ENCODE data around the gene HMGXB3. TPM values are rescaled to one million over a fixed set of nuclear protein-coding genes. Genes with fewer than 3 reads are reported as not detected.

The HMGXB3 gene
- total and polyA plus RNA-seq, 8 donors, result 27.5 to 53.3 (median 41.7) TPM

DNA sequence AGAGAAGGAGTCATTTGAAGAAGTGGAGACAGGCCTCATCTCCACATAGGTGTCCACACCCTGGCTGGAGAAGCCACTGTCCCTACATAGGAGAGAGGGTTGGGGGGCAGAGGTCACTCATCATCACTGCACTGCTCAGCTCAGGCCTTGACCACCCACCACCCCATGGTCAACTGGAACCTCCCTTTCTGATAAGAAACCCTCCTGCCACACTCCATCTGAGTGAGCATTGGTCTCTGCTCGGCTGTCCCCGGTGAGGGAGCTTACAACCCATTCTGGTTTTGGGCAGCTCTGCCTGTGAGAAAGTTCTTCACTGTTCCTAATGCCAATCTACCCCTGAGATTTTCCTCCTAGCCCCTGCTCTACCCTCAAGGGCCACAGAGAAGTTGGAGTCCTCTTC is 57.0 kb downstream of the HMGXB3 start:
- intact Hi-C loops (cut with DNase I), result no loop called here
- ATAC-seq (no peak), DNase-seq (no peak)
- H3K9me3 ChIP-seq, result no peaks in the 10 kb centered on the region
- TF ChIP-seq, protein P1, sequence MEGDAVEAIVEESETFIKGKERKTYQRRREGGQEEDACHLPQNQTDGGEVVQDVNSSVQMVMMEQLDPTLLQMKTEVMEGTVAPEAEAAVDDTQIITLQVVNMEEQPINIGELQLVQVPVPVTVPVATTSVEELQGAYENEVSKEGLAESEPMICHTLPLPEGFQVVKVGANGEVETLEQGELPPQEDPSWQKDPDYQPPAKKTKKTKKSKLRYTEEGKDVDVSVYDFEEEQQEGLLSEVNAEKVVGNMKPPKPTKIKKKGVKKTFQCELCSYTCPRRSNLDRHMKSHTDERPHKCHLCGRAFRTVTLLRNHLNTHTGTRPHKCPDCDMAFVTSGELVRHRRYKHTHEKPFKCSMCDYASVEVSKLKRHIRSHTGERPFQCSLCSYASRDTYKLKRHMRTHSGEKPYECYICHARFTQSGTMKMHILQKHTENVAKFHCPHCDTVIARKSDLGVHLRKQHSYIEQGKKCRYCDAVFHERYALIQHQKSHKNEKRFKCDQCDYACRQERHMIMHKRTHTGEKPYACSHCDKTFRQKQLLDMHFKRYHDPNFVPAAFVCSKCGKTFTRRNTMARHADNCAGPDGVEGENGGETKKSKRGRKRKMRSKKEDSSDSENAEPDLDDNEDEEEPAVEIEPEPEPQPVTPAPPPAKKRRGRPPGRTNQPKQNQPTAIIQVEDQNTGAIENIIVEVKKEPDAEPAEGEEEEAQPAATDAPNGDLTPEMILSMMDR (IDR thresholded peaks at IDR 0.05), result no peak
- H3K27ac ChIP-seq, result peak overlapping the region in 1 of 2 donors; percentile 58
- peaks cover 0 to 33% of the 10 kb centered on the region in 2 donors for H3K4me1 ChIP-seq
- peaks cover 0 to 62% of the 10 kb centered on the region in 2 donors for H3K36me3 ChIP-seq
- H3K4me3 ChIP-seq, result no peak overlapping the region
- no peaks in the 10 kb centered on the region for H3K27me3 ChIP-seq

GRCh38 chr5:150057996-150058395 is 57.5 kb downstream of the HMGXB3 start:
- Histone ChIP-seq H3K4me3 (no peak overlapping the region), H3K4me1 (peaks cover 0 to 31% of the 10 kb centered on the region in 2 donors), H3K9me3 (no peaks in the 10 kb centered on the region), H3K36me3 (peaks cover 0 to 57% of the 10 kb centered on the region in 2 donors), H3K27ac (peak overlapping the region in 1 of 2 donors; percentile 58), H3K27me3 (no peaks in the 10 kb centered on the region)
- intact Hi-C loops (cut with DNase I), result no loop called here
- ATAC-seq (no peak), DNase-seq (no peak)
- TF ChIP-seq, protein P1 (IDR thresholded peaks at IDR 0.05), result no peak

DNA sequence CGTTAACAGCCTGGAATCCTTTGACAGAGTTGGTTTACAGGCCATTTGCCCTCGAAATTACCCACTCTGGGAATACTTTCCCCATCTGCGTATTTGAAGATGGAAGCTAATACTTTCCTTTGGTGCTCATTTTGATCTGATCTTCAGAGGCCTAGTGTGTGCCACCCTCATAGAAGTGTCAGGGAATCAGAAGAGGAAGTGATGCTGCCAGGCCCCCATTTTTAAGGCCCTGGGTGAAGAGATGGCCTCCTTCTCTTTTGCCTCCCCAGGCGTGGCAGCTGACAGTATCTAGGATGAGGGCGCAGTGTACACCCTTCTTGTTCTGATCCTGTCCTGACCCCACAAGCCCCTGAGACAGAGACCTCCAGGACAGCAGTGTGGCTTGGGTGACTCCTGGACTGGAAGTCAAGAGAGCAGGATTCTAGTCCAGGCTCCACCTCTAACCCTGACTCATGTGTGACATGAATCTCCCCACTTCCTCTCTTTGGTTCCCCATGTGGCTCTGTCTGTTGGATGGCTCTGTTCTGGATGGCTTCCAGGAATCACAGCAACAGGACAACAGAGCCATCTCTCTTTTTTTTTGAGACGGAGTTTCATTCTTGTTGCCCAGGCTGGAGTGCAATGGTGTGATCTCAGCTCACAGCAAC is 58.1 kb downstream of the HMGXB3 start:
- Histone ChIP-seq H3K27ac (peak overlapping the region in 1 of 2 donors; percentile 58), H3K4me1 (peaks cover 0 to 33% of the 10 kb centered on the region in 2 donors), H3K9me3 (no peaks in the 10 kb centered on the region), H3K27me3 (no peaks in the 10 kb centered on the region), H3K4me3 (no peak overlapping the region), H3K36me3 (peaks cover 0 to 51% of the 10 kb centered on the region in 2 donors)
- DNase-seq (peak in 2 of 4 donors; percentile 36 to 51), ATAC-seq (peak; percentile 77)
- TF ChIP-seq, protein P1 (IDR thresholded peaks at IDR 0.05), result no peak
- intact Hi-C loops (cut with DNase I), result no loop called here

DNA sequence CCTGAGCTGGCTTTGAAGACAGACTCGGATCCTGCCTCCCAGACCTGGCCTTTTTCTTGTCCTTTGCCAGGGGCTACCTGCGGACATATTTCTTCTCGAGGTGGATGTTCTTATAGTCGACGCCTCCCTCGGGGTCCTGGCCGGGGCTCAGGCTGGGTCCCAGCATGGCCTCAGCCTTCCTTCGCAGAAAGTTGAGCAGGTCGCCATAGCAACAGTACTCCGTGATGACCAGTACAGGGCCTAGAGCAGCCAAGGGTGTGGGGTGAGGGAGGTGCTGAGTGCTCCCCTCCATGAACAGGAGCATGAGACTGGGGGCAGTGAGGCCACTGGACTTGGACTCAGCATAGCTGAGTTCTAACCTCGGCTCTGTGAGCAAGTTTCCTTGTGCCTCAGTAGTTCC is 59.1 kb downstream of the HMGXB3 start:
- Histone ChIP-seq H3K27me3 (no peaks in the 10 kb centered on the region), H3K27ac (peak overlapping the region in 1 of 2 donors; percentile 58), H3K9me3 (no peaks in the 10 kb centered on the region), H3K4me1 (peaks cover 0 to 39% of the 10 kb centered on the region in 2 donors), H3K4me3 (no peak overlapping the region), H3K36me3 (peaks cover 0 to 41% of the 10 kb centered on the region in 2 donors)
- DNase-seq (peak in 1 of 4 donors; percentile 31), ATAC-seq (no peak)
- intact Hi-C loops (cut with DNase I), result no loop called here
- TF ChIP-seq, protein P1 (IDR thresholded peaks at IDR 0.05), result no peak

- intact Hi-C loops (cut with DNase I), result no loop called here
- Histone ChIP-seq H3K9me3 (no peaks in the 10 kb centered on the region), H3K36me3 (peaks cover 0 to 33% of the 10 kb centered on the region in 2 donors), H3K4me3 (no peak overlapping the region), H3K27me3 (no peaks in the 10 kb centered on the region), H3K27ac (no peak overlapping the region), H3K4me1 (peaks cover 0 to 42% of the 10 kb centered on the region in 2 donors)
- ATAC-seq (no peak), DNase-seq (peak in 1 of 4 donors; percentile 24)
- TF ChIP-seq, protein P1 (IDR thresholded peaks at IDR 0.05), result no peak
Measured at GRCh38 chr5:150060471-150060870, 59.9 kb downstream of the HMGXB3 start.
